ENCODE data around the gene TNFRSF21. TPM values are rescaled to one million over a fixed set of nuclear protein-coding genes. Genes with fewer than 3 reads are reported as not detected.

The TNFRSF21 gene
- total RNA-seq, 1 donor from 2014 or later, result 27.1 TPM

- Mint-ChIP-seq H3K36me3 (ENCODE audit: unreplicated experiment) (peaks cover 2% of the 10 kb centered on the region), H3K4me3 (ENCODE audit: unreplicated experiment) (peak overlapping the region; percentile 93), H3K27me3 (ENCODE audit: unreplicated experiment) (peaks cover 1% of the 10 kb centered on the region), H3K4me1 (ENCODE audit: low read depth, unreplicated experiment) (peaks cover 9% of the 10 kb centered on the region), H3K9me3 (ENCODE audit: unreplicated experiment) (peaks cover 2% of the 10 kb centered on the region), H3K27ac (ENCODE audit: unreplicated experiment) (no peak overlapping the region)
- no peak for DNase-seq
- TF ChIP-seq CTCF (IDR thresholded peaks at IDR 0.05; ENCODE audit: partially characterized antibody, unreplicated experiment), result no peak
Measured at GRCh38 chr6:47307362-47308197, 2.1 kb downstream of the TNFRSF21 start.

- no peak overlapping the region for H3K27ac Mint-ChIP-seq (ENCODE audit: unreplicated experiment)
Measured at GRCh38 chr6:47306887-47307286, 2.8 kb downstream of the TNFRSF21 start.

GRCh38 chr6:47303861-47304260, 5.8 kb downstream of the TNFRSF21 start:
- peaks cover 2% of the 10 kb centered on the region for H3K9me3 Mint-ChIP-seq (ENCODE audit: unreplicated experiment)
- DNase-seq, result no peak
- H3K4me1 Mint-ChIP-seq (ENCODE audit: low read depth, unreplicated experiment), result peaks cover 10% of the 10 kb centered on the region
- H3K27ac Mint-ChIP-seq (ENCODE audit: unreplicated experiment), result no peak overlapping the region
- H3K27me3 Mint-ChIP-seq (ENCODE audit: unreplicated experiment), result peaks cover 6% of the 10 kb centered on the region
- no peaks in the 10 kb centered on the region for H3K36me3 Mint-ChIP-seq (ENCODE audit: unreplicated experiment)
- no peak for TF ChIP-seq CTCF (IDR thresholded peaks at IDR 0.05; ENCODE audit: partially characterized antibody, unreplicated experiment)
- no peak overlapping the region for H3K4me3 Mint-ChIP-seq (ENCODE audit: unreplicated experiment)

More at GRCh38 chr6:47306887-47307286, 2.8 kb downstream of the TNFRSF21 start:
- no peak for DNase-seq
- Mint-ChIP-seq H3K36me3 (ENCODE audit: unreplicated experiment) (no peaks in the 10 kb centered on the region), H3K4me3 (ENCODE audit: unreplicated experiment) (no peak overlapping the region), H3K9me3 (ENCODE audit: unreplicated experiment) (peaks cover 2% of the 10 kb centered on the region), H3K4me1 (ENCODE audit: low read depth, unreplicated experiment) (peaks cover 10% of the 10 kb centered on the region), H3K27me3 (ENCODE audit: unreplicated experiment) (peaks cover 1% of the 10 kb centered on the region)
- no peak for TF ChIP-seq CTCF (IDR thresholded peaks at IDR 0.05; ENCODE audit: partially characterized antibody, unreplicated experiment)

- Mint-ChIP-seq H3K4me3 (ENCODE audit: unreplicated experiment) (no peak overlapping the region), H3K27me3 (ENCODE audit: unreplicated experiment) (peaks cover 4% of the 10 kb centered on the region), H3K27ac (ENCODE audit: unreplicated experiment) (no peak overlapping the region), H3K4me1 (ENCODE audit: low read depth, unreplicated experiment) (peaks cover 9% of the 10 kb centered on the region), H3K9me3 (ENCODE audit: unreplicated experiment) (peaks cover 2% of the 10 kb centered on the region), H3K36me3 (ENCODE audit: unreplicated experiment) (no peaks in the 10 kb centered on the region)
- no peak for DNase-seq
- no peak for TF ChIP-seq CTCF (IDR thresholded peaks at IDR 0.05; ENCODE audit: partially characterized antibody, unreplicated experiment)
Measured at GRCh38 chr6:47303342-47303741, 6.4 kb downstream of the TNFRSF21 start.

- TF ChIP-seq CTCF (IDR thresholded peaks at IDR 0.05; ENCODE audit: partially characterized antibody, unreplicated experiment), result no peak
- no peak for DNase-seq
- Mint-ChIP-seq H3K36me3 (ENCODE audit: unreplicated experiment) (no peaks in the 10 kb centered on the region), H3K27me3 (ENCODE audit: unreplicated experiment) (peaks cover 4% of the 10 kb centered on the region), H3K4me3 (ENCODE audit: unreplicated experiment) (no peak overlapping the region), H3K27ac (ENCODE audit: unreplicated experiment) (no peak overlapping the region), H3K4me1 (ENCODE audit: low read depth, unreplicated experiment) (peaks cover 7% of the 10 kb centered on the region), H3K9me3 (ENCODE audit: unreplicated experiment) (peaks cover 1% of the 10 kb centered on the region)
Measured at GRCh38 chr6:47302043-47302442, 7.7 kb downstream of the TNFRSF21 start.
